DOHH2 (cell line): ENCODE data around the gene PCCA.

Source experiments
- CTCF ChIP-seq: fragments of 200-600 bp; sonication (generic); IDR thresholded peaks from one replicate; pipeline ENCODE4 v1.5.1; 2014; ENCODE audit warnings: antibody characterized with exemption, mild to moderate bottlenecking, low read depth, low read length; ENCODE audit not compliant: poor library complexity, severe bottlenecking
- EZH2phosphoT487 ChIP-seq: fragments of 200-600 bp; sonication (generic); IDR thresholded peaks from 2 replicates; pipeline ENCODE4 v1.6.1; 2017; ENCODE audit warnings: borderline replicate concordance, mild to moderate bottlenecking, antibody characterized with exemption, low read length, moderate library complexity, mixed read lengths

DNA sequence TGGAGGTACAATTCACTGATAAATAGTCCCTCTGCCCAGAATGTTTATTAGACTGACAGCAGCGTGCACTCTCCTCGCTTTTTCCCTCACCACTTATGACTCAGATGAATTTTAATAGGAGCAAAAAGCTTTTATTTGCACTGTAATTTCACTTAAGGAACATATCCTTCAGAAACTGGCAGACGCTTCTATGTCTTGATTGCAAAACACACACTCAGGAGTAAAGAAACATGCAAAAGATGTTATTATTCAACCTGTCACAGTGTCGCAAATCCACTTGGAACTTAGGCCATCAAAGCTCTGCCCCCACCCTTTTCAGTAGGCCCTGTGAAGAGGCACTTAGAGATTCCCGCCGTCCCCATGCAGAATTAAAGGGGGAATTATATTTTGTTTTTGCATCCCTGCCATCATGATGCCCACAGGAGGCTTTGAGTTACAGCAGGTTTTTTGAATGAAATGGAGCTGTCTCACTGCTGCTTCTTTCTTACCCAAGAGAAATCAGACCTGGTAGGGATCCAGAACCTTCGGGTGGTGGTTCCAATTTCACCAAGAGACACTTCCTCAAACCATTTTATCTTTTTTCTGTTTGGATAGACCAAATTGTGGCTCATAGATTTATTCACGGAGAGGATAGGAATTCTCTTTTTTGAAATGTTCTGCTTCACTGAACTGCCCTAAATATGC, 425.2 kb downstream of the PCCA start:
- TF ChIP-seq CTCF (no peak), EZH2phosphoT487 (no peak)
